Mesothelial cell of epicardium (in vitro differentiated cells): ENCODE measurements around the gene CLSTN3. TPM values are rescaled to one million over a fixed set of nuclear protein-coding genes. Genes with fewer than 3 reads are reported as not detected.

Experiments
- DNase-seq, 2 experiments: peaks; one replicate each; pipeline ENCODE4 v3.0.0; 2021; ENCODE audit warnings: low spot score in 2 of 2; ENCODE audit not compliant: unreplicated experiment in 2 of 2
- H3K27ac Mint-ChIP-seq: 2 replicates; pipeline ENCODE4 v1.8.0; 2021; ENCODE audit warnings: mixed read lengths
- H3K27me3 Mint-ChIP-seq: 2 replicates; pipeline ENCODE4 v1.8.0; 2021; ENCODE audit warnings: low read depth, mixed read lengths
- H3K36me3 Mint-ChIP-seq: 2 replicates; pipeline ENCODE4 v1.8.0; 2021; ENCODE audit warnings: mixed read lengths
- H3K4me1 Mint-ChIP-seq: 2 replicates; pipeline ENCODE4 v1.8.0; 2021; ENCODE audit warnings: mixed read lengths
- H3K4me3 Mint-ChIP-seq: 2 replicates; pipeline ENCODE4 v1.8.0; 2021; ENCODE audit warnings: mild to moderate bottlenecking, moderate library complexity, mixed read lengths
- H3K9me3 Mint-ChIP-seq: 2 replicates; pipeline ENCODE4 v1.8.0; 2021; ENCODE audit warnings: mixed read lengths
- total RNA-seq: library from RNA; stranded (reverse); gene quantifications from 3 replicates; pipeline ENCODE4 v1.2.1, GENCODE V29; 2021
- TF ChIP-seq, protein P1 (sequence below): fragments of 200-600 bp; sonication (generic); IDR thresholded peaks from one replicate; pipeline ENCODE4 v1.5.0; 2021; ENCODE audit warnings: antibody characterized with exemption; ENCODE audit not compliant: unreplicated experiment

Gene CLSTN3
- total RNA-seq, 1 donor from 2014 or later: 81.1 TPM

DNA sequence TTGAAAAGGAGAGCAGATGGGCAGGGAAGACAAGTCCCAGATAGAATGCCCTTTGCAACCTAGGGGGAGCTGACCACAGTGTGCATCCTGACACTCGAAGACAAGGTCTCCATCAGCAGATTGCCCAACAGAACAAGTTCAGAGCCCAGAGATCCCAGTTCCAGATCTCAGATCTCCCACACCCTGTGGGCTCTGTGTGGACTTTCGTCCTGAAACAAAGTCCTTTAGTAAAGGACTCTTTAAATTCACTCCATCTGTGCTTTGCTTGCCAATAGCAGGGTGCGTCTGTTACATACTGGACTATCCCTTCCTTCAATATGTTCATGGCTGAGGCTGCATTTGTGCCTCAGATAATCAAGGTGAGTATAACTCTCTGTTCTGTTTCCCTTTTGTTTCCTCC, 12.5 kb upstream of the CLSTN3 start:
- Mint-ChIP-seq H3K27ac (no peak overlapping the region), H3K9me3 (no peaks in the 10 kb centered on the region), H3K27me3 (no peaks in the 10 kb centered on the region), H3K4me3 (no peak overlapping the region), H3K4me1 (peaks cover 5% of the 10 kb centered on the region), H3K36me3 (peaks cover 14% of the 10 kb centered on the region)
- TF ChIP-seq, protein P1, sequence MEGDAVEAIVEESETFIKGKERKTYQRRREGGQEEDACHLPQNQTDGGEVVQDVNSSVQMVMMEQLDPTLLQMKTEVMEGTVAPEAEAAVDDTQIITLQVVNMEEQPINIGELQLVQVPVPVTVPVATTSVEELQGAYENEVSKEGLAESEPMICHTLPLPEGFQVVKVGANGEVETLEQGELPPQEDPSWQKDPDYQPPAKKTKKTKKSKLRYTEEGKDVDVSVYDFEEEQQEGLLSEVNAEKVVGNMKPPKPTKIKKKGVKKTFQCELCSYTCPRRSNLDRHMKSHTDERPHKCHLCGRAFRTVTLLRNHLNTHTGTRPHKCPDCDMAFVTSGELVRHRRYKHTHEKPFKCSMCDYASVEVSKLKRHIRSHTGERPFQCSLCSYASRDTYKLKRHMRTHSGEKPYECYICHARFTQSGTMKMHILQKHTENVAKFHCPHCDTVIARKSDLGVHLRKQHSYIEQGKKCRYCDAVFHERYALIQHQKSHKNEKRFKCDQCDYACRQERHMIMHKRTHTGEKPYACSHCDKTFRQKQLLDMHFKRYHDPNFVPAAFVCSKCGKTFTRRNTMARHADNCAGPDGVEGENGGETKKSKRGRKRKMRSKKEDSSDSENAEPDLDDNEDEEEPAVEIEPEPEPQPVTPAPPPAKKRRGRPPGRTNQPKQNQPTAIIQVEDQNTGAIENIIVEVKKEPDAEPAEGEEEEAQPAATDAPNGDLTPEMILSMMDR: no peak
- DNase-seq: no peak

DNA sequence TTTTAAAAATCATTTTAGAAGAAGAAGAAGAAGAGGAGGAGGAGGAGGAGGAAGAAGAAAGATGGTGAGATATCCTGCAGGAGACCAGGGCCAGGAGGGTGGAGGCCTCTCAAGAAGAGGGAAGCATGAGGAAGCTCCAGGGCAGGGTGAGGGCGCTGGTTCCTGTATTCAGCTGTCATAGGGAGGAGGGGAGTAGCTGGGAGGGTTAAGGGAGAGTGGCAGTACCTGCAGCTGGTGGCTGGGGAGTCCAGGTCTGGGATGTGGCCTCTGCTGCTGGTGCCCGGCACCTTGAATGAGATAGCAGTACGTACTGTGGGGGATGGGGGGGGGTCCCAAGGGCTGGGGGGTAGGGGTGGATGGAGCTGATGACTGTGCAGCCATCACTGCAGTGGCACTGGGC, 11.3 kb upstream of the CLSTN3 start:
- no peak overlapping the region for H3K4me3 Mint-ChIP-seq
- H3K9me3 Mint-ChIP-seq: no peaks in the 10 kb centered on the region
- no peak overlapping the region for H3K27ac Mint-ChIP-seq
- no peak for DNase-seq
- H3K36me3 Mint-ChIP-seq: peaks cover 14% of the 10 kb centered on the region
- H3K4me1 Mint-ChIP-seq: no peaks in the 10 kb centered on the region
- TF ChIP-seq, protein P1: no peak
- H3K27me3 Mint-ChIP-seq: no peaks in the 10 kb centered on the region

DNA sequence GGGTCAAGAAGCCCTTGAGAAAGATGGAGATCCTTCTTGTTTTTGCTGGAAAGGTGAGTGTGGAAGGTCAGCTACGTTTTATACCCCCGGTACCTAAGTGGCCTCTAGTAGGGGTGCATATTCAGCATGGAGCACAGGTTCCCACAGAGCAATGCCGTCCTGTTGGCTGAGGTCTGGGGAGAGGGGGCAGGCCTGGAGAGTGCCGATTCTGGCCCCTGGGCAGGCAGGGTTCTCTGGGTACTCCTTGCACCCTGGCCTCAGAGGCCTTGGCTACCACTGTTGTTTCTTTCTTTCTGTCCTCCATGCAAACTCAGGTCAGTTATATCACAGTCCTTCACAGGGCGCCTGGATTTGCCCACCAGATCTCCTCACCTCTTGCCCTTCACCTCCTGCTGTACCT, 10.0 kb upstream of the CLSTN3 start:
- Mint-ChIP-seq H3K27ac (no peak overlapping the region), H3K4me3 (no peak overlapping the region), H3K27me3 (no peaks in the 10 kb centered on the region), H3K4me1 (no peaks in the 10 kb centered on the region), H3K9me3 (no peaks in the 10 kb centered on the region), H3K36me3 (peaks cover 9% of the 10 kb centered on the region)
- DNase-seq: no peak
- TF ChIP-seq, protein P1: no peak

DNA sequence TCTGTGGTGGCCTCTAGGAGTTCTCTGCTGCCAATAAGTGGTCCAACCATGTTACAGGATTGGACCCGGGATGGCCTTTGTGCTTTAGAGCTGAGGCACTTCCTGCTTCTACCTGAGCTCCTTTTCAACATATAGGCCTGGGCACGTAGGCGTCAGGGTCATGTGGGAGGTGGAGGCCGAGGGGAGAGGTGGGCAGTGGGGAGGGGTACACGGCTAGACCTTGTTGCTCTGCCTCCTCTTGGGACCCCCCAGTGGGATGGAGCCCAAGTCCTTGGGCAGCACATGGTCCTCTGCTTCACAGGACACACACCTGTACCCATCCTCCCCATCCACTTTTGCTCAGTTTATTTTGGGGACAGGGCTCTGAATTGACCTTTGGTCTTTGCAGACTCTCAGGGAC, 8.8 kb upstream of the CLSTN3 start:
- Mint-ChIP-seq H3K4me1 (no peaks in the 10 kb centered on the region), H3K27me3 (no peaks in the 10 kb centered on the region), H3K36me3 (peaks cover 2% of the 10 kb centered on the region), H3K9me3 (no peaks in the 10 kb centered on the region), H3K4me3 (no peak overlapping the region), H3K27ac (no peak overlapping the region)
- TF ChIP-seq, protein P1: no peak
- no peak for DNase-seq

DNA sequence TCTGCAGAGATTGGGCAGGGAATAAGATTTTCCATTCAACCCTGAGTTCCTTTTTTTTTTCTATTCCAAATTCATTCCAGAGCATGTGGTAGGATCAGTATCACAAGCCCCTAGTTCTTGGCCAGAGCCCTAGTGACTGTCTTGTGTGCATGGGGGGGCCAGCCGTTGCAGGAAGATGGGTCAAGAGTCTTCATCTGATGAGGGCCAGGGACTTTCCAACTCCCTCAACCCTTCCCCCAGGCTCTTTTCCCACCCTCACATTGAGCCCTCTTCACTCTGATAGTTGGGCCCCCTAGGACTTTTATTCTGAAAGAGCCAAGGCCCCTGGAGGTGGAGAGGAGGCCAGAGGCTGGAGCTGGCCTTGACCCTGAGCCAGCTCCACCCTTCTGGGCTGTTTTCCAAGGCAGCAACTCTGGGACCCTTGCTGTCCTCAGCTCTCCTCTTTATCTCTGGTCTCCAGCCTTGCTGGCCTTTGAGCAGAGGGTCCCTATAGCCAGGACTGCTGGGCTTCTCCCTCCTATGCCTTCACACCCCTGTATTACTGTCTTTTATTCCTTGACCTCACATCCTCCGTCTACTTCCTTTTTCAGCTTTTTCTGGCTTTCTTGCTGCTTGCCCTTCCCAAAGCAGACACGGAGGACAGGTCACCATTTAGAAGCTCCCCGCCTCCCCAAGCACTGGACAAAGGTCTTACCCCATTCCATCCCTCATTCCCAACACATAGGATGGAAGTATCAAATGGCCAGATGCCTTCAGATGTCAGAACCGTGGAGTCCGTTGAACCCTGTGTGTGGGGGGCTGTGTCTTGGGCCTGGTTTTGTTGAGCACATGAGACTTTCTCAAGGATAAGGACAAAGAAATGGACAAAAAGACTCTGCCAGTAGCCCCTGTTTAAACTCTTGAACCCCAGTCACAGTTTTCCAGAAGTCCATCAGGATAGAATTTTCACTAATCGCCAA, 7.1 kb upstream of the CLSTN3 start:
- Mint-ChIP-seq H3K27ac (no peak overlapping the region), H3K4me1 (no peaks in the 10 kb centered on the region), H3K27me3 (no peaks in the 10 kb centered on the region), H3K36me3 (no peaks in the 10 kb centered on the region), H3K4me3 (no peak overlapping the region), H3K9me3 (no peaks in the 10 kb centered on the region)
- DNase-seq: no peak
- TF ChIP-seq, protein P1: no peak
